HEK293 (cell line): Measurements from ENCODE around the gene TREH.

Experiments used
- CTCF ChIA-PET: fragments of 350-600 bp; formaldehyde crosslinking; extraction: SDS; loops from one replicate; lab custom pipeline; 2021; ENCODE audit warnings: antibody characterized with exemption; lab: Yijun Ruan, JAX
- POLR2A ChIA-PET: fragments of 300-600 bp; formaldehyde crosslinking; extraction: SDS; loops from one replicate; lab custom pipeline; 2020; ENCODE audit warnings: antibody characterized with exemption, inconsistent platforms; lab: Yijun Ruan, JAX
- H3K27ac ChIP-seq: fragments of 200-500 bp; sonication (Bioruptor generic); 2 replicates; pipeline ENCODE4 v1.5.1; 2014; ENCODE audit warnings: low read depth, low read length, control low read depth, inconsistent platforms; ENCODE audit errors: extremely low read depth
- H3K36me3 ChIP-seq, 2 experiments: fragments of 200-500 bp in 1 of 2; sonication (Bioruptor generic) in 1 of 2; 1 replicate in 1 of 2; 2 replicates in 1 of 2; pipeline ENCODE4 v1.5.1; 2014 to 2017; ENCODE audit warnings: inconsistent platforms in 2 of 2, low read length in 2 of 2; ENCODE audit not compliant: control insufficient read depth in 2 of 2, insufficient read depth in 1 of 2
- H3K4me1 ChIP-seq: fragments of 200-500 bp; sonication (Bioruptor generic); 2 replicates; pipeline ENCODE4 v1.5.1; 2014; ENCODE audit warnings: mild to moderate bottlenecking, low read length, inconsistent platforms; ENCODE audit not compliant: control insufficient read depth, insufficient read depth
- H3K4me3 ChIP-seq: 2 replicates; pipeline ENCODE4 v1.5.1; 2011; ENCODE audit warnings: low read depth, mild to moderate bottlenecking, control low read depth, low read length, moderate library complexity
- H3K9me3 ChIP-seq: fragments of 200-500 bp; sonication (Bioruptor generic); 2 replicates; pipeline ENCODE4 v1.5.1; 2014; ENCODE audit warnings: low read depth, low read length, inconsistent platforms; ENCODE audit not compliant: control insufficient read depth, insufficient read depth
- GLI2 ChIP-seq: fragments of 450-650 bp; formaldehyde crosslinking; IDR thresholded peaks from 2 replicates; pipeline ENCODE4; 2017; ENCODE audit warnings: missing biosample characterization, missing genetic modification characterization, low read depth, borderline replicate concordance
- GLIS1 ChIP-seq: fragments of 450-650 bp; formaldehyde crosslinking; IDR thresholded peaks from 2 replicates; pipeline ENCODE4 v1.5.1; 2016; ENCODE audit warnings: missing biosample characterization, missing genetic modification characterization
- GLIS2 ChIP-seq: fragments of 450-650 bp; formaldehyde crosslinking; IDR thresholded peaks from 2 replicates; pipeline ENCODE4 v1.5.1; 2016; ENCODE audit warnings: missing biosample characterization, missing genetic modification characterization
- SP2 ChIP-seq: fragments of 450-650 bp; formaldehyde crosslinking; IDR thresholded peaks from 2 replicates; pipeline ENCODE4 v1.5.1; 2016; ENCODE audit warnings: missing biosample characterization, missing genetic modification characterization
- ZBTB17 ChIP-seq: fragments of 450-650 bp; formaldehyde crosslinking; IDR thresholded peaks from 2 replicates; pipeline ENCODE4 v1.5.1; 2016; ENCODE audit warnings: missing biosample characterization, missing genetic modification characterization
- ZNF157 ChIP-seq: fragments of 450-650 bp; formaldehyde crosslinking; IDR thresholded peaks from 2 replicates; pipeline ENCODE4 v1.5.1; 2016; ENCODE audit warnings: missing biosample characterization, missing genetic modification characterization
- ZNF16 ChIP-seq: fragments of 450-650 bp; formaldehyde crosslinking; IDR thresholded peaks from 2 replicates; pipeline ENCODE4 v1.5.1; 2016; ENCODE audit warnings: low read depth, missing biosample characterization, missing genetic modification characterization
- ZNF274 ChIP-seq, 2 experiments: fragments of 200-500 bp in 1 of 2; fragments of 450-650 bp in 1 of 2; sonication (Bioruptor generic) in 1 of 2; formaldehyde crosslinking in 1 of 2; IDR thresholded peaks; 2 replicates each; pipeline versions ENCODE4 v1.5.1 to v1.6.1; 2014 to 2016; ENCODE audit warnings: borderline replicate concordance in 1 of 2, inconsistent platforms in 1 of 2, low read length in 1 of 2, missing biosample characterization in 1 of 2, missing genetic modification characterization in 1 of 2
- ZNF341 ChIP-seq: fragments of 450-650 bp; formaldehyde crosslinking; IDR thresholded peaks from 2 replicates; pipeline ENCODE4; 2016; ENCODE audit warnings: low read depth, missing biosample characterization, missing genetic modification characterization
- ZNF354C ChIP-seq: fragments of 450-650 bp; formaldehyde crosslinking; IDR thresholded peaks from 2 replicates; pipeline ENCODE4 v1.5.1; 2016; ENCODE audit warnings: missing biosample characterization, missing genetic modification characterization, low read depth, borderline replicate concordance
- ZNF37A ChIP-seq: fragments of 450-650 bp; IDR thresholded peaks from 2 replicates; pipeline ENCODE4 v1.5.1; 2018; ENCODE audit warnings: missing biosample characterization, missing genetic modification characterization
- ZNF426 ChIP-seq: fragments of 450-650 bp; formaldehyde crosslinking; IDR thresholded peaks from 2 replicates; pipeline ENCODE4 v1.5.1; 2017; ENCODE audit warnings: missing biosample characterization, missing genetic modification characterization, mild to moderate bottlenecking, inconsistent platforms, moderate library complexity
- ZNF571 ChIP-seq: fragments of 450-650 bp; formaldehyde crosslinking; IDR thresholded peaks from 2 replicates; pipeline ENCODE4 v1.5.0; 2017; ENCODE audit warnings: missing biosample characterization, missing genetic modification characterization
- ZNF621 ChIP-seq: fragments of 450-650 bp; formaldehyde crosslinking; IDR thresholded peaks from 2 replicates; pipeline ENCODE4 v1.5.1; 2017; ENCODE audit warnings: missing biosample characterization, missing genetic modification characterization
- ZNF792 ChIP-seq: fragments of 450-650 bp; formaldehyde crosslinking; IDR thresholded peaks from 2 replicates; pipeline ENCODE4 v1.5.1; 2016; ENCODE audit warnings: missing biosample characterization, missing genetic modification characterization
- ZNF837 ChIP-seq: fragments of 450-650 bp; formaldehyde crosslinking; IDR thresholded peaks from 2 replicates; pipeline ENCODE4 v1.5.1; 2016; ENCODE audit warnings: missing biosample characterization, missing genetic modification characterization
- TF ChIP-seq, protein P1 (sequence below): fragments of 450-650 bp; formaldehyde crosslinking; IDR thresholded peaks from 2 replicates; pipeline ENCODE4 v1.5.1; 2016; ENCODE audit warnings: missing biosample characterization, missing genetic modification characterization, borderline replicate concordance
- TF ChIP-seq, protein P2 (sequence below): fragments of 450-650 bp; formaldehyde crosslinking; IDR thresholded peaks from 2 replicates; pipeline ENCODE4 v1.5.1; 2016; ENCODE audit warnings: missing biosample characterization, missing genetic modification characterization
- TF ChIP-seq, protein P3 (sequence below): fragments of 450-650 bp; formaldehyde crosslinking; IDR thresholded peaks from 2 replicates; pipeline ENCODE4 v1.5.1; 2016; ENCODE audit warnings: missing biosample characterization, missing genetic modification characterization
- TF ChIP-seq, protein P4 (sequence below): sonication (generic); formaldehyde crosslinking; IDR thresholded peaks from 2 replicates; pipeline ENCODE4 v1.8.1; 2022; ENCODE audit warnings: mild to moderate bottlenecking, moderate library complexity, missing genetic modification reagents
- TF ChIP-seq, protein P5 (sequence below): IDR thresholded peaks from 2 replicates; pipeline ENCODE4 v1.6.1; 2011; ENCODE audit warnings: mild to moderate bottlenecking, low read depth, low read length, borderline replicate concordance

The TREH gene

DNA sequence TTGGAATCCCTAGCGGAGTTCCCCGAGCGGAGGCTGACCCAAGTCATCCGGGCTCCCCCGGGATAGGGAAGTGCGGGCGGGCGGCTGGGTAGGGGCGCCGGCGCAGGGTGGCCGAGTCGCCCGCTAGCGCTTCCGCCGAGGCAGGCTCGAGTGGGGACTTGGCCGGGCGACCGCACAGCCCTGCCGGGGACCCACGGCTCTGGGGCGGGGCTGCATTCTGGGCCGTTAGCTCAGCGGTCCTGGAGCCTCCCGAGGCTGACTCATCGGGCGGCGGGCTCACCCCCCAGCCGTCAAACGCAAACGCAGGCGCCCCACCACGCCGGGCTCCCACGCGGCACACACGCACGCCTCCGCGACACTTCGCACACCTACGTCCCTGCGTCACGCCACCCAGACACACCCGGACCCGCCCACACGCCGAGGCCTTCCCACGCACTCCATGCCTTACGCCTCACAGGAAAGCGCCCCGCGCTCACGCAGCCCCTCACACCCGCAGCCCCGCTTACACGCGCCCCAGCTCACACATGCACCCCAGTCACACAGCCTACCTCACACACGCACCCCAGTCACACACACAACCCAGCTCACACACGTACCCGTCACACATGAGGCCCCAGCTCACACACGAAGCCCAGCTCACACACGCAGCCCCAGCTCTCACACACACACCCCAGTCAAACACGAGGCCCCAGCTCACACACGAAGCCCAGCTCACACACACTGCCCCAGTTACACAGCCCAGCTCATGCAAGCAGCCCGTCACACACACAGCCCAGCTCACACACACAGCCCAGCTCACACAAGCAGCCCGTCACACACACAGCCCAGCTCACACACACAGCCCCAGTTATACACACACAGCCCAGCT, 70.9 kb downstream of the TREH start (continued):
- TF ChIP-seq, protein P1, sequence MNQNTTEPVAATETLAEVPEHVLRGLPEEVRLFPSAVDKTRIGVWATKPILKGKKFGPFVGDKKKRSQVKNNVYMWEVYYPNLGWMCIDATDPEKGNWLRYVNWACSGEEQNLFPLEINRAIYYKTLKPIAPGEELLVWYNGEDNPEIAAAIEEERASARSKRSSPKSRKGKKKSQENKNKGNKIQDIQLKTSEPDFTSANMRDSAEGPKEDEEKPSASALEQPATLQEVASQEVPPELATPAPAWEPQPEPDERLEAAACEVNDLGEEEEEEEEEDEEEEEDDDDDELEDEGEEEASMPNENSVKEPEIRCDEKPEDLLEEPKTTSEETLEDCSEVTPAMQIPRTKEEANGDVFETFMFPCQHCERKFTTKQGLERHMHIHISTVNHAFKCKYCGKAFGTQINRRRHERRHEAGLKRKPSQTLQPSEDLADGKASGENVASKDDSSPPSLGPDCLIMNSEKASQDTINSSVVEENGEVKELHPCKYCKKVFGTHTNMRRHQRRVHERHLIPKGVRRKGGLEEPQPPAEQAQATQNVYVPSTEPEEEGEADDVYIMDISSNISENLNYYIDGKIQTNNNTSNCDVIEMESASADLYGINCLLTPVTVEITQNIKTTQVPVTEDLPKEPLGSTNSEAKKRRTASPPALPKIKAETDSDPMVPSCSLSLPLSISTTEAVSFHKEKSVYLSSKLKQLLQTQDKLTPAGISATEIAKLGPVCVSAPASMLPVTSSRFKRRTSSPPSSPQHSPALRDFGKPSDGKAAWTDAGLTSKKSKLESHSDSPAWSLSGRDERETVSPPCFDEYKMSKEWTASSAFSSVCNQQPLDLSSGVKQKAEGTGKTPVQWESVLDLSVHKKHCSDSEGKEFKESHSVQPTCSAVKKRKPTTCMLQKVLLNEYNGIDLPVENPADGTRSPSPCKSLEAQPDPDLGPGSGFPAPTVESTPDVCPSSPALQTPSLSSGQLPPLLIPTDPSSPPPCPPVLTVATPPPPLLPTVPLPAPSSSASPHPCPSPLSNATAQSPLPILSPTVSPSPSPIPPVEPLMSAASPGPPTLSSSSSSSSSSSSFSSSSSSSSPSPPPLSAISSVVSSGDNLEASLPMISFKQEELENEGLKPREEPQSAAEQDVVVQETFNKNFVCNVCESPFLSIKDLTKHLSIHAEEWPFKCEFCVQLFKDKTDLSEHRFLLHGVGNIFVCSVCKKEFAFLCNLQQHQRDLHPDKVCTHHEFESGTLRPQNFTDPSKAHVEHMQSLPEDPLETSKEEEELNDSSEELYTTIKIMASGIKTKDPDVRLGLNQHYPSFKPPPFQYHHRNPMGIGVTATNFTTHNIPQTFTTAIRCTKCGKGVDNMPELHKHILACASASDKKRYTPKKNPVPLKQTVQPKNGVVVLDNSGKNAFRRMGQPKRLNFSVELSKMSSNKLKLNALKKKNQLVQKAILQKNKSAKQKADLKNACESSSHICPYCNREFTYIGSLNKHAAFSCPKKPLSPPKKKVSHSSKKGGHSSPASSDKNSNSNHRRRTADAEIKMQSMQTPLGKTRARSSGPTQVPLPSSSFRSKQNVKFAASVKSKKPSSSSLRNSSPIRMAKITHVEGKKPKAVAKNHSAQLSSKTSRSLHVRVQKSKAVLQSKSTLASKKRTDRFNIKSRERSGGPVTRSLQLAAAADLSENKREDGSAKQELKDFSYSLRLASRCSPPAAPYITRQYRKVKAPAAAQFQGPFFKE (tag by site-specific recombination), result no peak
- TF ChIP-seq, protein P2, sequence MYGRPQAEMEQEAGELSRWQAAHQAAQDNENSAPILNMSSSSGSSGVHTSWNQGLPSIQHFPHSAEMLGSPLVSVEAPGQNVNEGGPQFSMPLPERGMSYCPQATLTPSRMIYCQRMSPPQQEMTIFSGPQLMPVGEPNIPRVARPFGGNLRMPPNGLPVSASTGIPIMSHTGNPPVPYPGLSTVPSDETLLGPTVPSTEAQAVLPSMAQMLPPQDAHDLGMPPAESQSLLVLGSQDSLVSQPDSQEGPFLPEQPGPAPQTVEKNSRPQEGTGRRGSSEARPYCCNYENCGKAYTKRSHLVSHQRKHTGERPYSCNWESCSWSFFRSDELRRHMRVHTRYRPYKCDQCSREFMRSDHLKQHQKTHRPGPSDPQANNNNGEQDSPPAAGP (tag by site-specific recombination), result peak; percentile 81; the same call in 1 of the 2 replicates
- TF ChIP-seq GLIS1 (tag by site-specific recombination) (peak; percentile 83), ZNF837 (peak; percentile 93), ZNF621 (no peak), ZNF16 (tag by site-specific recombination) (no peak), ZNF157 (0 out of 2 replicates have a peak, but pooled peaks have one; percentile 27), ZNF792 (peak; percentile 58; the same call in 1 of the 2 replicates), ZNF354C (tag by site-specific recombination) (no peak)
- TF ChIP-seq, protein P3, sequence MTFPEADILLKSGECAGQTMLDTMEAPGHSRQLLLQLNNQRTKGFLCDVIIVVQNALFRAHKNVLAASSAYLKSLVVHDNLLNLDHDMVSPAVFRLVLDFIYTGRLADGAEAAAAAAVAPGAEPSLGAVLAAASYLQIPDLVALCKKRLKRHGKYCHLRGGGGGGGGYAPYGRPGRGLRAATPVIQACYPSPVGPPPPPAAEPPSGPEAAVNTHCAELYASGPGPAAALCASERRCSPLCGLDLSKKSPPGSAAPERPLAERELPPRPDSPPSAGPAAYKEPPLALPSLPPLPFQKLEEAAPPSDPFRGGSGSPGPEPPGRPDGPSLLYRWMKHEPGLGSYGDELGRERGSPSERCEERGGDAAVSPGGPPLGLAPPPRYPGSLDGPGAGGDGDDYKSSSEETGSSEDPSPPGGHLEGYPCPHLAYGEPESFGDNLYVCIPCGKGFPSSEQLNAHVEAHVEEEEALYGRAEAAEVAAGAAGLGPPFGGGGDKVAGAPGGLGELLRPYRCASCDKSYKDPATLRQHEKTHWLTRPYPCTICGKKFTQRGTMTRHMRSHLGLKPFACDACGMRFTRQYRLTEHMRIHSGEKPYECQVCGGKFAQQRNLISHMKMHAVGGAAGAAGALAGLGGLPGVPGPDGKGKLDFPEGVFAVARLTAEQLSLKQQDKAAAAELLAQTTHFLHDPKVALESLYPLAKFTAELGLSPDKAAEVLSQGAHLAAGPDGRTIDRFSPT, result peak; percentile 51; the same call in 1 of the 2 replicates

DNA sequence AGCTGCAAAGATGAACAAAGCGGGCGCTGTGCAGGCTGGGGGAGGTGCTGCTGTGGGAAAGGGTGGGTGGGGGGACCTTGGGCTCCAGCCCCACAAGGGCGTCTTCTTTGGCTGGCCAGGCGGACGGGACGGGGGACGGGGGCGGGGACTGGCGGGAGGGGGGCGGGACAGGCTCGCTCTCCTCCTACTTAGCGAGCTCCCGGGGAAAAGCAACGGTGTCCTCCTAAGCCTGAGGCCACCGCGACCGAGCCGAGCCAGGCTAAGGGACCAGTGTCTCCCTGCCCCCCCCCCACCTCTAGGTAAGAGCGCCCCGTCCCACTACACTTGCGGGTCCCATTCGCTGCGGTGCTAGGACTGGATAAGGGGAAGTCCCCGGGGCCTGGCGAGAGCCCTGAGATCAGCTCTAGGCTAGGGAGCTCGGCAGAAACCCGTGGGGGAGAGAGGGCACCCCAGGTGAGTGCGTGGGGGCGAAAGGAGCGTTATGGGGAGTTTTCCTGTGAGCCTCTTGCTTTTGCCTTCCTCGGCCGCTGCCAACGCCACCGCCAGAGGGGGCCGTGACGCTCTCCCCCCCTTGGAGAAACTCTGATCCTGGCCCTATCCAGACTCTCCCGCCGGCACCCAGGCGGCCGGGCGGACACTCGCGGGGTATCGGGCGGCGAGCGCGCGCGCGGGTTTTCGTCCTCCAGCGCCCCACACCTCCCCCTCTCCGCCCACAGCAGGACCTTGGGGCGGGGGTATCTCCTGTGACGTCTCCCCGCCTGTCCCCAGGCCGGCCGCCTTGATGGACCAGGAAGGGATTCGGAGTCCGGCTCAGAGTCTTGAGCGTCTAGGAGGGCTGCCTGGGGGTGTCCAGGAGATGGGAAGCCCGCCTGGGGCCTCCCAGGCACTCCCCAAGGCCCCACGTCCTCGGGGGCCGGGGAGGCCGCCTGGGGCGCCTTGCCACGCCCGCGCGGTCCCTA, 71.8 kb downstream of the TREH start, which contains the start of gene PHLDB1:
Gene PHLDB1 (plus strand): TSS at position 215 of the 959 bp plus-strand sequence. CDS start 6,222 bp downstream, outside the sequence.
- CTCF ChIA-PET, result interaction anchor here (0.7 to 6.2 kb wide), 12 partner anchors 11 to 583 kb away, joined by 3 to 41 read pairs (median 4); no protein-coding TSS in a partner anchor
- no peaks in the 10 kb centered on the region for H3K4me1 ChIP-seq
- H3K9me3 ChIP-seq, result no peaks in the 10 kb centered on the region
- peak within 1 kb of the TSS; percentile 59 for H3K4me3 ChIP-seq
- H3K27ac ChIP-seq, result no peak within 1 kb of the TSS; the same call in 1 of the 2 replicates
- H3K36me3 ChIP-seq, result no peaks in the 10 kb centered on the region
- POLR2A ChIA-PET, result interaction anchor here (0.6 to 8.0 kb wide), 9 partner anchors 13 to 429 kb away, joined by 3 to 72 read pairs (median 5); partner anchors contain the start of gene DDX6
- TF ChIP-seq GLIS2 (tag by site-specific recombination), result peak; percentile 85
- no peak; the same call in 1 of the 2 replicates for TF ChIP-seq ZBTB17 (tag by site-specific recombination)
- TF ChIP-seq, protein P4, sequence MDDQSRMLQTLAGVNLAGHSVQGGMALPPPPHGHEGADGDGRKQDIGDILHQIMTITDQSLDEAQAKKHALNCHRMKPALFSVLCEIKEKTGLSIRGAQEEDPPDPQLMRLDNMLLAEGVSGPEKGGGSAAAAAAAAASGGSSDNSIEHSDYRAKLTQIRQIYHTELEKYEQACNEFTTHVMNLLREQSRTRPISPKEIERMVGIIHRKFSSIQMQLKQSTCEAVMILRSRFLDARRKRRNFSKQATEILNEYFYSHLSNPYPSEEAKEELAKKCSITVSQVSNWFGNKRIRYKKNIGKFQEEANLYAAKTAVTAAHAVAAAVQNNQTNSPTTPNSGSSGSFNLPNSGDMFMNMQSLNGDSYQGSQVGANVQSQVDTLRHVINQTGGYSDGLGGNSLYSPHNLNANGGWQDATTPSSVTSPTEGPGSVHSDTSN (CRISPR knock-in tag), result no peak
- no peak for TF ChIP-seq GLI2
- TF ChIP-seq ZNF274 (IDR thresholded peaks at IDR 0.05; ENCODE audit: low read length), result no peak
- no peak for TF ChIP-seq ZNF274 (tag by site-specific recombination; IDR thresholded peaks at IDR 0.05; ENCODE audit: borderline replicate concordance)
- TF ChIP-seq SP2 (tag by site-specific recombination), result 0 out of 2 replicates have a peak, but pooled peaks have one; percentile 7
- no peak for TF ChIP-seq ZNF426 (tag by site-specific recombination)
- no peak for TF ChIP-seq ZNF571 (tag by site-specific recombination)
- TF ChIP-seq ZNF341, result peak; percentile 32; the same call in 1 of the 2 replicates
- TF ChIP-seq, protein P5, sequence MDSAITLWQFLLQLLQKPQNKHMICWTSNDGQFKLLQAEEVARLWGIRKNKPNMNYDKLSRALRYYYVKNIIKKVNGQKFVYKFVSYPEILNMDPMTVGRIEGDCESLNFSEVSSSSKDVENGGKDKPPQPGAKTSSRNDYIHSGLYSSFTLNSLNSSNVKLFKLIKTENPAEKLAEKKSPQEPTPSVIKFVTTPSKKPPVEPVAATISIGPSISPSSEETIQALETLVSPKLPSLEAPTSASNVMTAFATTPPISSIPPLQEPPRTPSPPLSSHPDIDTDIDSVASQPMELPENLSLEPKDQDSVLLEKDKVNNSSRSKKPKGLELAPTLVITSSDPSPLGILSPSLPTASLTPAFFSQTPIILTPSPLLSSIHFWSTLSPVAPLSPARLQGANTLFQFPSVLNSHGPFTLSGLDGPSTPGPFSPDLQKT, result no peak
- TF ChIP-seq ZNF37A (tag by site-specific recombination), result no peak
